GM19240 (cell line): ENCODE measurements around the gene SRP9.

Experiments
- DNase-seq: peaks from one replicate; pipeline ENCODE4 v3.0.0; 2011; ENCODE audit warnings: low spot score; ENCODE audit not compliant: insufficient read length

SRP9 gene

DNA sequence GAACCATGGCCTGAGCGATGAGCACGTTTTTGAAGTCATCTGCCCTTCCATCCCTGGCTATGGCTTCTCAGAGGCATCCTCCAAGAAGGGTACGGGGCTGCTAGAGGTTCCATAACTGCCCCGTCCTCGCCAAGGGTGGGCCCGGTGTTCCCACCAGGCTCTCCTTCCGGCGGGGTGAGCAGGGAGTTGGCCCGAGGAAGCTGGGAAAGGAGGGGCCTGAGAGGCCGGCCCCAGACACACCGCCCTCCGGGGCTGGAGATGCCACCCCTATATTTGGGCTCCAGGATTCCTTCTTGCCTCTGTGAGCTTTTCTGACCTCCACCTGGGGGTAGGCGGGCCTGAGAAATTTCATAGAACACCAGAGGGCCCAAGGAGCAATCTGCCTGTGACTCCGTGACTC, 61.2 kb downstream of the SRP9 start:
- no peak for DNase-seq
